SK-N-SH (cell line): ENCODE data around the gene SIRPA. TPM values are rescaled to one million over a fixed set of nuclear protein-coding genes. Genes with fewer than 3 reads are reported as not detected.

Experiments used
- CTCF ChIA-PET: fragments of 300-600, 350-600 bp; formaldehyde crosslinking; extraction: SDS; loops from one replicate; lab custom pipeline; 2021; lab: Yijun Ruan, JAX
- POLR2A ChIA-PET: fragments of 350-600 bp; sonication (Branson Sonifier 250); formaldehyde crosslinking; extraction: SDS; loops from one replicate; lab custom pipeline; 2020; ENCODE audit warnings: antibody characterized with exemption, inconsistent platforms; lab: Yijun Ruan, JAX
- DNase-seq: peaks from one replicate; pipeline ENCODE4 v3.0.0; 2012
- H2AFZ ChIP-seq: fragments of 200-600 bp; sonication (generic); 2 replicates; pipeline ENCODE4 v1.8.1; 2016; ENCODE audit warnings: antibody characterized with exemption, mild to moderate bottlenecking, low read depth
- H3F3A ChIP-seq: fragments of 200-600 bp; sonication (generic); replicated peaks from 2 replicates; pipeline ENCODE3; 2016; ENCODE audit warnings: antibody characterized with exemption, mild to moderate bottlenecking; ENCODE audit not compliant: insufficient read depth
- H3K27ac ChIP-seq, 2 experiments: fragments of 200-500 bp in 1 of 2; fragments of 200-600 bp in 1 of 2; sonication (Bioruptor generic) in 1 of 2; sonication (generic), shearing (Covaris generic) in 1 of 2; 2 replicates each; pipeline versions ENCODE4 v1.5.1 to v1.6.1; 2014 to 2016; ENCODE audit warnings: low read depth in 2 of 2, inconsistent platforms in 1 of 2, low read length in 1 of 2, mild to moderate bottlenecking in 1 of 2, mixed read lengths in 1 of 2
- H3K27me3 ChIP-seq: fragments of 200-600 bp; sonication (generic), shearing (Covaris generic); 2 replicates; pipeline ENCODE4 v1.6.1; 2016; ENCODE audit warnings: mixed run types; ENCODE audit not compliant: insufficient read depth
- H3K36me3 ChIP-seq, 2 experiments: fragments of 200-500 bp in 1 of 2; fragments of 200-600 bp in 1 of 2; sonication (Bioruptor generic) in 1 of 2; sonication (generic) in 1 of 2; replicated peaks in 1 of 2; 2 replicates each; pipeline versions ENCODE3 to v1.5.1; 2014 to 2016; ENCODE audit warnings: low read length in 1 of 2, mild to moderate bottlenecking in 1 of 2; ENCODE audit not compliant: insufficient read depth in 2 of 2, control insufficient read depth in 1 of 2
- H3K4me1 ChIP-seq, 2 experiments: fragments of 200-500 bp in 1 of 2; fragments of 200-600 bp in 1 of 2; sonication (Bioruptor generic) in 1 of 2; sonication (generic), shearing (Covaris generic) in 1 of 2; 2 replicates each; pipeline versions ENCODE4 v1.5.1 to v1.6.1; 2014 to 2016; ENCODE audit warnings: low read depth in 1 of 2, low read length in 1 of 2, mixed run types in 1 of 2; ENCODE audit not compliant: insufficient read depth in 2 of 2, control insufficient read depth in 1 of 2
- H3K4me2 ChIP-seq: fragments of 200-600 bp; sonication (generic), shearing (Covaris generic); 2 replicates; pipeline ENCODE4 v1.6.1; 2017; ENCODE audit warnings: mixed run types
- H3K4me3 ChIP-seq, 2 experiments: fragments of 200-500 bp in 1 of 2; fragments of 200-600 bp in 1 of 2; sonication (Bioruptor generic) in 1 of 2; sonication (generic), shearing (Covaris generic) in 1 of 2; 2 replicates each; pipeline versions ENCODE4 v1.5.1 to v1.8.1; 2014 to 2016; ENCODE audit warnings: low read depth in 2 of 2, inconsistent platforms in 1 of 2, low read length in 1 of 2, mild to moderate bottlenecking in 1 of 2, mixed read lengths in 1 of 2, moderate library complexity in 1 of 2
- H3K79me2 ChIP-seq: fragments of 200-600 bp; sonication (generic); 2 replicates; pipeline ENCODE4 v1.8.1; 2017; ENCODE audit warnings: mild to moderate bottlenecking; ENCODE audit not compliant: insufficient read depth
- H3K9ac ChIP-seq: fragments of 200-600 bp; sonication (generic); 2 replicates; pipeline ENCODE4 v1.6.1; 2017; ENCODE audit warnings: mixed run types
- H3K9me2 ChIP-seq: fragments of 200-600 bp; sonication (generic); 2 replicates; pipeline ENCODE4 v1.6.1; 2017; ENCODE audit warnings: mixed run types
- H3K9me3 ChIP-seq: fragments of 200-600 bp; sonication (generic); 2 replicates; pipeline ENCODE4 v1.6.1; 2017; ENCODE audit warnings: mixed run types, mild to moderate bottlenecking, moderate library complexity
- H4K20me1 ChIP-seq: fragments of 200-600 bp; sonication (generic); 2 replicates; pipeline ENCODE4 v1.6.1; 2017; ENCODE audit warnings: mild to moderate bottlenecking, mixed run types; ENCODE audit not compliant: insufficient read depth
- EP300 ChIP-seq, 2 experiments: IDR thresholded peaks; 2 replicates each; pipeline versions ENCODE4 v1.4.0 to v1.6.1; 2012; ENCODE audit warnings: borderline replicate concordance in 1 of 2, low read depth in 1 of 2, low read length in 1 of 2
- FOSL2 ChIP-seq: IDR thresholded peaks from 2 replicates; pipeline ENCODE4 v1.4.0; 2012; ENCODE audit warnings: low read depth, mild to moderate bottlenecking, moderate library complexity, borderline replicate concordance
- FOXM1 ChIP-seq: IDR thresholded peaks from 2 replicates; pipeline ENCODE4 v1.4.0; 2012; ENCODE audit warnings: low read depth, mild to moderate bottlenecking
- GABPA ChIP-seq: IDR thresholded peaks from 2 replicates; pipeline ENCODE4 v1.4.0; 2012; ENCODE audit warnings: low read depth, mild to moderate bottlenecking
- MEF2A ChIP-seq: IDR thresholded peaks from 2 replicates; pipeline ENCODE4 v1.4.0; 2012; ENCODE audit warnings: low read depth, borderline replicate concordance
- RFX5 ChIP-seq: IDR thresholded peaks from 2 replicates; pipeline ENCODE4 v1.6.1; 2012; ENCODE audit warnings: mild to moderate bottlenecking, improper control_type of control experiment, low read length
- RXRA ChIP-seq: IDR thresholded peaks from 2 replicates; pipeline ENCODE4 v1.4.0; 2012; ENCODE audit warnings: low read depth, mild to moderate bottlenecking, borderline replicate concordance
- SIN3A ChIP-seq: IDR thresholded peaks from 2 replicates; pipeline ENCODE4 v1.6.1; 2012; ENCODE audit warnings: low read depth, mild to moderate bottlenecking, low read length, moderate library complexity, borderline replicate concordance
- SMC3 ChIP-seq: IDR thresholded peaks from 2 replicates; pipeline ENCODE4 v1.6.1; 2012; ENCODE audit warnings: low read depth, low read length, improper control_type of control experiment
- TEAD4 ChIP-seq: IDR thresholded peaks from 2 replicates; pipeline ENCODE4 v1.4.0; 2012; ENCODE audit warnings: mild to moderate bottlenecking, borderline replicate concordance; ENCODE audit not compliant: insufficient read depth
- YY1 ChIP-seq: IDR thresholded peaks from 2 replicates; pipeline ENCODE4 v1.4.0; 2012; ENCODE audit warnings: low read depth, mild to moderate bottlenecking
- WGBS: methylation state at CpG from one replicate; pipeline ENCODE4 v1.1.6; 2017; ENCODE audit warnings: low lambda C conversion rate; 5-methylcytosine and 5-hydroxymethylcytosine counted together
- polyA plus RNA-seq, 3 experiments: library from polyadenylated mRNA; depleted of rRNA; stranded (reverse); fragments of >200 nt; gene quantifications; 2 replicates each; pipeline ENCODE4 v1.2.3, GENCODE V29; 2012
- TF ChIP-seq, protein P1 (sequence below): IDR thresholded peaks from 2 replicates; pipeline ENCODE4 v1.4.0; 2012; ENCODE audit warnings: low read depth, borderline replicate concordance
- TF ChIP-seq, protein P2 (sequence below): fragments of 200-600 bp; sonication (generic); IDR thresholded peaks from 2 replicates; pipeline ENCODE4 v1.6.1; 2017; ENCODE audit warnings: antibody characterized with exemption, mild to moderate bottlenecking, moderate library complexity
- TF ChIP-seq, protein P3 (sequence below): fragments of 150-350 bp; IDR thresholded peaks from 2 replicates; pipeline ENCODE4 v1.6.1; 2016; ENCODE audit warnings: mild to moderate bottlenecking, low read depth, low read length
- TF ChIP-seq, protein P4 (sequence below): IDR thresholded peaks from 2 replicates; pipeline ENCODE4 v1.6.1; 2012; ENCODE audit warnings: mild to moderate bottlenecking, low read depth, low read length, moderate library complexity
- TF ChIP-seq, protein P5 (sequence below): fragments of 150-350 bp; IDR thresholded peaks from 2 replicates; pipeline ENCODE4 v1.6.1; 2017; ENCODE audit warnings: antibody characterized with exemption, low read length, low read depth, borderline replicate concordance

SIRPA gene
- polyA plus RNA-seq, 1 of the 3 experiments (the other 2 are of a cell fraction): 9.1 TPM

DNA sequence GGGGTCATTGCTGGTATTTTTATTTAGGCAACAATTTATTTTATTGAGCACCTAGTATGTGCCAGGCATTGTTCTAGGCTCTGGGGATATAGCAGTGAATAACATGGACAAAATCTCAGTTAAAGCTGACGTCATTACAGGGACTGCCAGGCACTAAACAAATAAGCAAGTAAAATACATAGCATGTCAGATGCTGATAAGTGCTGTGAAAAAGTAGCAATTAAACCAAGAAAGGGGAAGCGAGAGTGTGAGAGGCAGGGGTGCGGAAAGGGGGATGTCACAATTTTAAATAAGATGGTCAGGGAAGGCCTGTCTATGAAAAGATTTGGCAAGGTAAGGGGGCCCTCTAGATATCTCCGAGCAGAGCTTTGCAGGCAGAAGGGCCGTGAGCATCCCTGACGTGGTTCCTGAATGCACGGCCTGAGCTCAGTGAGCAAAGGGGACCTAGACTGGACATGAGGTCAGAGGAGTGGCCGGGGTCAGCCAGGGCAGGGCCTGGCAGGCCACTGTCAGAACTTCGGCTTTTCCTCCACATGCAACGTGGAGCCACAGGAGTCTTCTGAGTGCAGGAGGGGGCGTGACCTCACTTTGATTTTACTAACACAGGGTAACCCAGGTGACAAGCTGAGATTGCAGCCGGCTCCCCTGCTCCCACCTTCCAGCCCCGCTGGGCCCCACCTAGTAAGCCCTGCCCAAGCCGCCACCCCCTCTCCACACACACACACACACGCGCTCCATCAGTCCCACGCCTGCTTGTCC lies 24.2 kb upstream of the SIRPA start (continued):
- TF ChIP-seq, protein P1, sequence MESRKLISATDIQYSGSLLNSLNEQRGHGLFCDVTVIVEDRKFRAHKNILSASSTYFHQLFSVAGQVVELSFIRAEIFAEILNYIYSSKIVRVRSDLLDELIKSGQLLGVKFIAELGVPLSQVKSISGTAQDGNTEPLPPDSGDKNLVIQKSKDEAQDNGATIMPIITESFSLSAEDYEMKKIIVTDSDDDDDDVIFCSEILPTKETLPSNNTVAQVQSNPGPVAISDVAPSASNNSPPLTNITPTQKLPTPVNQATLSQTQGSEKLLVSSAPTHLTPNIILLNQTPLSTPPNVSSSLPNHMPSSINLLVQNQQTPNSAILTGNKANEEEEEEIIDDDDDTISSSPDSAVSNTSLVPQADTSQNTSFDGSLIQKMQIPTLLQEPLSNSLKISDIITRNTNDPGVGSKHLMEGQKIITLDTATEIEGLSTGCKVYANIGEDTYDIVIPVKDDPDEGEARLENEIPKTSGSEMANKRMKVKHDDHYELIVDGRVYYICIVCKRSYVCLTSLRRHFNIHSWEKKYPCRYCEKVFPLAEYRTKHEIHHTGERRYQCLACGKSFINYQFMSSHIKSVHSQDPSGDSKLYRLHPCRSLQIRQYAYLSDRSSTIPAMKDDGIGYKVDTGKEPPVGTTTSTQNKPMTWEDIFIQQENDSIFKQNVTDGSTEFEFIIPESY: no peak

DNA sequence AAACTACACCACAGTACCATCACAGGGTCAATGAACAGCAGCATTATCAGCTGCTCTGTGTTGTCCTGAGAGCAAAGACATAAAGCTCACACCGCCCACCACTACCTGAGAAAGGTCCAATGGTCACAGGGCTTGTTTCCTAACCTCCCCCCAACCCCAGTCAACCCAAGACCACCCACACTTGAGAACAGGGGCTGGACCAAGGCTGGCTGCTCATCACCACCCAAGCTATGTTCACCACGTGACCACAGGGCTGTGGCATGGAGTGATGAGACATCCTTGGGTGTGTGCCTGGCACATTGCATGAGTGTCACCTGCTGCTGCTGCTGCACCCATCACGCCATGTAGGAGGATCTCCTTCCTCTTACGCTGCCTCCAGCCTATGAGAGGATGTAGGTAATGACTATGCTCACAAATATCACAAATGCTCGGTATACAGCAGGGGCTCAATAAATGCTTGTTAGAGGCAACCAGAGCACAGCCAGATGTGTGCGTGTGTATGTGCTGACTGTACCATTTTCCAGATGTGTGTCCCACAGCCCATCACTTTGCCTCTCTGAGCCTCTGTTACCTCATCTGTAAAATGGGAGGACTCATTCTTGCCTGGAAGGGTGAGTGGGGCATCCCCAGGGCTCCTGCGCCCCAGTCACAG lies 23.3 kb upstream of the SIRPA start:
- no peak for DNase-seq
- Histone ChIP-seq H3K27me3 (no peaks in the 10 kb centered on the region), H3K36me3 (no peaks in the 10 kb centered on the region), H3K9ac (no peak overlapping the region), H2AFZ (no peak overlapping the region), H3K4me2 (no peak overlapping the region), H3K9me2 (no peaks in the 10 kb centered on the region), H3K79me2 (no peaks in the 10 kb centered on the region), H3F3A (no peaks in the 10 kb centered on the region), H3K9me3 (no peaks in the 10 kb centered on the region), H3K4me3 (no peak overlapping the region), H3K27ac (no peak overlapping the region), H4K20me1 (no peaks in the 10 kb centered on the region), H3K4me1 (peaks cover 0 to 22% of the 10 kb centered on the region in 2 experiments; a peak in 1 of 4 replicates)
- WGBS: 88% methylated on average over 6 of the region's 7 CpGs
- ChIA-PET CTCF (no interaction called here), POLR2A (no interaction called here)
- TF ChIP-seq GABPA: no peak
- TF ChIP-seq, protein P2, sequence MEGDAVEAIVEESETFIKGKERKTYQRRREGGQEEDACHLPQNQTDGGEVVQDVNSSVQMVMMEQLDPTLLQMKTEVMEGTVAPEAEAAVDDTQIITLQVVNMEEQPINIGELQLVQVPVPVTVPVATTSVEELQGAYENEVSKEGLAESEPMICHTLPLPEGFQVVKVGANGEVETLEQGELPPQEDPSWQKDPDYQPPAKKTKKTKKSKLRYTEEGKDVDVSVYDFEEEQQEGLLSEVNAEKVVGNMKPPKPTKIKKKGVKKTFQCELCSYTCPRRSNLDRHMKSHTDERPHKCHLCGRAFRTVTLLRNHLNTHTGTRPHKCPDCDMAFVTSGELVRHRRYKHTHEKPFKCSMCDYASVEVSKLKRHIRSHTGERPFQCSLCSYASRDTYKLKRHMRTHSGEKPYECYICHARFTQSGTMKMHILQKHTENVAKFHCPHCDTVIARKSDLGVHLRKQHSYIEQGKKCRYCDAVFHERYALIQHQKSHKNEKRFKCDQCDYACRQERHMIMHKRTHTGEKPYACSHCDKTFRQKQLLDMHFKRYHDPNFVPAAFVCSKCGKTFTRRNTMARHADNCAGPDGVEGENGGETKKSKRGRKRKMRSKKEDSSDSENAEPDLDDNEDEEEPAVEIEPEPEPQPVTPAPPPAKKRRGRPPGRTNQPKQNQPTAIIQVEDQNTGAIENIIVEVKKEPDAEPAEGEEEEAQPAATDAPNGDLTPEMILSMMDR: no peak
- TF ChIP-seq RXRA: no peak
- TF ChIP-seq SMC3: no peak
- no peak for TF ChIP-seq FOSL2
- no peak for TF ChIP-seq RFX5
- TF ChIP-seq EP300 (IDR thresholded peaks at IDR 0.05; ENCODE audit: borderline replicate concordance in 1 of 2, low read depth in 1 of 2, low read length in 1 of 2): no peak
- TF ChIP-seq, protein P3, sequence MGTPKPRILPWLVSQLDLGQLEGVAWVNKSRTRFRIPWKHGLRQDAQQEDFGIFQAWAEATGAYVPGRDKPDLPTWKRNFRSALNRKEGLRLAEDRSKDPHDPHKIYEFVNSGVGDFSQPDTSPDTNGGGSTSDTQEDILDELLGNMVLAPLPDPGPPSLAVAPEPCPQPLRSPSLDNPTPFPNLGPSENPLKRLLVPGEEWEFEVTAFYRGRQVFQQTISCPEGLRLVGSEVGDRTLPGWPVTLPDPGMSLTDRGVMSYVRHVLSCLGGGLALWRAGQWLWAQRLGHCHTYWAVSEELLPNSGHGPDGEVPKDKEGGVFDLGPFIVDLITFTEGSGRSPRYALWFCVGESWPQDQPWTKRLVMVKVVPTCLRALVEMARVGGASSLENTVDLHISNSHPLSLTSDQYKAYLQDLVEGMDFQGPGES: no peak
- TF ChIP-seq FOXM1: no peak
- no peak for TF ChIP-seq TEAD4
- no peak for TF ChIP-seq YY1
- no peak for TF ChIP-seq MEF2A
- no peak for TF ChIP-seq SIN3A
- TF ChIP-seq, protein P4, sequence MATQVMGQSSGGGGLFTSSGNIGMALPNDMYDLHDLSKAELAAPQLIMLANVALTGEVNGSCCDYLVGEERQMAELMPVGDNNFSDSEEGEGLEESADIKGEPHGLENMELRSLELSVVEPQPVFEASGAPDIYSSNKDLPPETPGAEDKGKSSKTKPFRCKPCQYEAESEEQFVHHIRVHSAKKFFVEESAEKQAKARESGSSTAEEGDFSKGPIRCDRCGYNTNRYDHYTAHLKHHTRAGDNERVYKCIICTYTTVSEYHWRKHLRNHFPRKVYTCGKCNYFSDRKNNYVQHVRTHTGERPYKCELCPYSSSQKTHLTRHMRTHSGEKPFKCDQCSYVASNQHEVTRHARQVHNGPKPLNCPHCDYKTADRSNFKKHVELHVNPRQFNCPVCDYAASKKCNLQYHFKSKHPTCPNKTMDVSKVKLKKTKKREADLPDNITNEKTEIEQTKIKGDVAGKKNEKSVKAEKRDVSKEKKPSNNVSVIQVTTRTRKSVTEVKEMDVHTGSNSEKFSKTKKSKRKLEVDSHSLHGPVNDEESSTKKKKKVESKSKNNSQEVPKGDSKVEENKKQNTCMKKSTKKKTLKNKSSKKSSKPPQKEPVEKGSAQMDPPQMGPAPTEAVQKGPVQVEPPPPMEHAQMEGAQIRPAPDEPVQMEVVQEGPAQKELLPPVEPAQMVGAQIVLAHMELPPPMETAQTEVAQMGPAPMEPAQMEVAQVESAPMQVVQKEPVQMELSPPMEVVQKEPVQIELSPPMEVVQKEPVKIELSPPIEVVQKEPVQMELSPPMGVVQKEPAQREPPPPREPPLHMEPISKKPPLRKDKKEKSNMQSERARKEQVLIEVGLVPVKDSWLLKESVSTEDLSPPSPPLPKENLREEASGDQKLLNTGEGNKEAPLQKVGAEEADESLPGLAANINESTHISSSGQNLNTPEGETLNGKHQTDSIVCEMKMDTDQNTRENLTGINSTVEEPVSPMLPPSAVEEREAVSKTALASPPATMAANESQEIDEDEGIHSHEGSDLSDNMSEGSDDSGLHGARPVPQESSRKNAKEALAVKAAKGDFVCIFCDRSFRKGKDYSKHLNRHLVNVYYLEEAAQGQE: no peak
- TF ChIP-seq, protein P5, sequence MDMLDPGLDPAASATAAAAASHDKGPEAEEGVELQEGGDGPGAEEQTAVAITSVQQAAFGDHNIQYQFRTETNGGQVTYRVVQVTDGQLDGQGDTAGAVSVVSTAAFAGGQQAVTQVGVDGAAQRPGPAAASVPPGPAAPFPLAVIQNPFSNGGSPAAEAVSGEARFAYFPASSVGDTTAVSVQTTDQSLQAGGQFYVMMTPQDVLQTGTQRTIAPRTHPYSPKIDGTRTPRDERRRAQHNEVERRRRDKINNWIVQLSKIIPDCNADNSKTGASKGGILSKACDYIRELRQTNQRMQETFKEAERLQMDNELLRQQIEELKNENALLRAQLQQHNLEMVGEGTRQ: no peak
- TF ChIP-seq, all 33 proteins: peak for 0
